Measurements from ENCODE around the gene SPESP1. TPM values are rescaled to one million over a fixed set of nuclear protein-coding genes. Genes with fewer than 3 reads are reported as not detected.

Gene SPESP1
- total RNA-seq, 1 donor from 2014 or later, result 3.0 TPM

DNA sequence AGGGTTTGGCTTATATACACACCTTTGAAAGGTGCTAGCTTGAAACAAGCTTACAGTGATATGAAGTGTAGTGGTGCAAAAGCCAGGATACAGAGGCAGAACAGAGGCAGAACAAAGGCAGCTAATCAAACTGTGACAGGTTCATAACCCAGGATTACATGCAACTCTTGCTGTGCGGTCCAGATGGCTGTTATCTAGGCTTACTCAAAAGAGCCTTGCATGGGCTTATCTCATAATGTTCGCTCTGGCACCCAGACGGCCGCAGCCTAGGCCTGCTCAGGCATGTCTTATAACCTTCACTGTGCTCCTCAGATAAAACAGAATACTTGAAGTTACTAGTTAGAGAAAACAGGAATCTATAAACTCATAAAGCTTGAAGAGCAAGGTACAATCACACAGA, 61.4 kb downstream of the SPESP1 start:
- peak; percentile 63 for DNase-seq (ENCODE audit: low spot score)

DNA sequence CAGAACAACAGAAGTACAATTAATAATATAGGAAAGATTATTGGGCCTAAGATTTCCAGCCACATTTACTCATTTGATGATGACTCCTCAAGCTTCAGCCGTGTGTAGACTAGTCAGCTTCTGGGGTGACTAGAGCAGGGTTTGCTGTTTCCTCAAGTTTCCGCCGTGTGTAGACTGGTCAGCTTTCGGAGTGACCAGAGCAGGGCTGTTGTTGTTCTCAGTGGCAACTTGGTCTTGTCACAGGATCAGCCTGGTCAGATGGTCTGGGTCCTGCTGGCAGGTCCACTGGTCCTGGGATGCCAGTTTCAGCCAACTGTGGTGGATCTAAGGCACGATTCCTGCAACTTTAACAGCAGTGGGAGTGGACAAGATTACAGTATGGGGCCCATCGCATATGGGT, 62.4 kb downstream of the SPESP1 start:
- no peak for DNase-seq (ENCODE audit: low spot score)

DNA sequence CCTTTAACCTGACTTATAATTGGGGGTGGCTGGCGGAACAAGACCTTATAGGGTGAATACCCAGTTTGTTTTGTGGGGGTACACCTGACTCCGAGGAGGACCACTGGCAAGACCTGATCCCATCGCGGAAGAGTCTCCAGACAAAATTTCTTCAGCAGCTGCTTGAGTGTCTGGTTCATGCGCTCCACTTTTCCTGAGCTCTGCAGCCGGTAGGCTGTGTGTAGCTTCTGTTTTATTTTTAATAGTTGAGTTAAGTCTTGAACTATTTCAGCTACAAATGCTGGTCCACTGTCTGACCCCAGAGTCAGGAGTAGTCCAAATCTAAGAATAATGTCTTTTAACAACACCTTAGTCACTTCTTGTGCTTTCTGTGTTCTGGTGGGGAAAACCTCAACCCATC, 63.0 kb downstream of the SPESP1 start:
- no peak for DNase-seq (ENCODE audit: low spot score)

DNA sequence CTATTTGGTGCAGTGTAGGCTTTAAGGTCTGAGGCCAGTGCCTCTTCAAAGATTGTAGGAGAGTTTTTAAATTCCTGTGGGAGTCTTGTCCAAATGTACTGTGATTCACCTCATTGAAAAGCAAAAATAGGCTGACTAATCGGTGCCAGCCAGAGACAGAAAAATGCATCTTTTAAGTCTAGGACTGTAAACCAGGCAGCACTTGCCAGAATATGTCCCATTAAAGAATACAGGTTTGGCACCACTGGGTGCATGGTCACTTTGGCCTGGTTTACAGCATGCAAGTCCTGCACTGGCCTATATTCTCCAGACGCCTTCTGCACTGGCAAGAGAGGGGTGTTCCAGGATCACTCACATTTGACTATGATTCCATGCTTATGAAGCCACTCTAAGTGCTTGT, 63.8 kb downstream of the SPESP1 start:
- no peak for DNase-seq (ENCODE audit: low spot score)

DNA sequence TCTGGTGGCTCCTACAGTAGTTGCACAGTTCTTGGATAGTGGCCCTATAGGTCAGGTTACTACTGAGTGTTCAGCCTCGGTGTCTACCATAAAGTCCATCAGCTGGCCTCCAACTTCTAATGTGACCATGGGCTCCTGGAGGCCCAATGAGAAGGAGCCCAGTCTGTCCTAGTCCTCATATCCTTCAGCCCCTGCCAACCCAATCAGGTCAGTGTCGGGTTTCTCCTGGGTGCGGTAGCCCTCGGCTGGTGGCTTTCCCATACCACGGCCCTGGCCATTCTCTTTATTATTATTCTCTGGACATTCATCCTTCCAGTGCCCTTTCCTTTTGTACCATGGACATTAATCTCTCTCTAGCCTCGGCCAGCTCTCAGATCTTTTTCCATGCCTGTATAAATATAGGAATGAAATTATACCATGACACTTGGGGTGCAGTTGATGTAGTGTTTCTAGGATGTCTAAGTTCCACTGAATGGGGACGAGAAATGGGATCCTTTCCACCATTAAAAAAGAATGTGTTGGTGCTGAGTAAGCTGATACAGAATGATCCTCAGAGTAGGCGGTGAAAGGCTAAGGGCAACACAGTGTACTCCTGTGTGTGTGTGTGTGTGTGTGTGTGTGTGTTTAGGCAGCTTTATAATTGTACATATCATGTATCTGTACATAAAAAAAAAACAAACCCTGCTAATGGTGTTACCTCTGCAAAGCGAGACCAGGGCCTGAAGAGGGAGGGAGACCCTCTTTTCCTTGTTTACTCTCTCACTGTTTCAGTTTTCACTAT, 64.8 kb downstream of the SPESP1 start:
- no peak for DNase-seq (ENCODE audit: low spot score)

Other genes with a start within 250 kb of the SPESP1 start
- gene ANP32A, start 109.6 kb upstream of the SPESP1 start, total RNA-seq, result 169 TPM
- gene NOX5, start 84.2 kb downstream of the SPESP1 start, total RNA-seq, result 0.89 TPM
- gene GLCE, start 230.1 kb downstream of the SPESP1 start, total RNA-seq, result 15.5 TPM

Data from ureter (tissue), 1 donor.